GM19193 (cell line): ENCODE measurements around the gene TARS2.

Experiments used
- POLR2A ChIP-seq: IDR thresholded peaks from 4 replicates; pipeline ENCODE4 v1.6.1; 2011; ENCODE audit not compliant: insufficient read depth, insufficient read length; ENCODE audit errors: extremely low read depth

The TARS2 gene, protein sequence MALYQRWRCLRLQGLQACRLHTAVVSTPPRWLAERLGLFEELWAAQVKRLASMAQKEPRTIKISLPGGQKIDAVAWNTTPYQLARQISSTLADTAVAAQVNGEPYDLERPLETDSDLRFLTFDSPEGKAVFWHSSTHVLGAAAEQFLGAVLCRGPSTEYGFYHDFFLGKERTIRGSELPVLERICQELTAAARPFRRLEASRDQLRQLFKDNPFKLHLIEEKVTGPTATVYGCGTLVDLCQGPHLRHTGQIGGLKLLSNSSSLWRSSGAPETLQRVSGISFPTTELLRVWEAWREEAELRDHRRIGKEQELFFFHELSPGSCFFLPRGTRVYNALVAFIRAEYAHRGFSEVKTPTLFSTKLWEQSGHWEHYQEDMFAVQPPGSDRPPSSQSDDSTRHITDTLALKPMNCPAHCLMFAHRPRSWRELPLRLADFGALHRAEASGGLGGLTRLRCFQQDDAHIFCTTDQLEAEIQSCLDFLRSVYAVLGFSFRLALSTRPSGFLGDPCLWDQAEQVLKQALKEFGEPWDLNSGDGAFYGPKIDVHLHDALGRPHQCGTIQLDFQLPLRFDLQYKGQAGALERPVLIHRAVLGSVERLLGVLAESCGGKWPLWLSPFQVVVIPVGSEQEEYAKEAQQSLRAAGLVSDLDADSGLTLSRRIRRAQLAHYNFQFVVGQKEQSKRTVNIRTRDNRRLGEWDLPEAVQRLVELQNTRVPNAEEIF

DNA sequence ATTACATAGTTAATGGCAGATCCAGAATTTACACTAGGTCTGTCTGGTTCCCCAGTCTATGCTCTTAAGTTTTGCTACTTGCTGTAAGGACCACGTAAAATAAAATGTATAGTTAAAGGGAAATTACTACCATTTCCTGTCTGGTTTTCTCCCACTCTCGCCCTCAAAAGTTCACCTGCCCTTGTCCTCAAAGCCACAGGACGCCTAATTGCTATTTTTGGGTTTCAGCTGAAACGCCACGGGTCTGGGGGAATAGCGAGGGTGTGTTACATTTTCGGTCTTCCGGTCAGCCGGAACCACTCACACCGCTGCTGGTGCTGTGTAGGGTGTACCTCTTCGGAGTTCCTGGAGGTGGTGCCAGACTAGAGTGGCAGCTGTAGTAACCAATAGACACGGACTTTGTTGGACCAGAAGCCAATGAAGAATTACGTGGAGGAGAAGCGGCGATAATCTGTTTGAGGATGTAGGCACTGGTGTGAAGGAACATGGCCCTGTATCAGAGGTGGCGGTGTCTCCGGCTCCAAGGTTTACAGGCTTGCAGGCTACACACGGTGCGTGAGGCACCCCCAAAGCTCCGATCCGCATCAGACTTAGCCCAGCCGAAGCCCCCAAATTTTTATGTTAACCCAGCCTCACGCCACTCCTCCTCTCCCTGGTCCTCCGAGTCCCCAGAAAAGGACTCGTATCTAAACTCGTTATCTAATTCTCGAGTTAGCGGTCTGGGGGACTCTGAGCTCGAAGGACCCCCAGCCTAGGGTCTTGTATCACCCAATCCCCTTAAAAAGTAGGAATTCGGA, at the start of gene TARS2:
Gene TARS2, plus strand, starts transcription at position 454 of the 797 bp plus-strand sequence. Its CDS starts 32 bp downstream, at position 486.
- TF ChIP-seq POLR2A: peak; percentile 92

DNA sequence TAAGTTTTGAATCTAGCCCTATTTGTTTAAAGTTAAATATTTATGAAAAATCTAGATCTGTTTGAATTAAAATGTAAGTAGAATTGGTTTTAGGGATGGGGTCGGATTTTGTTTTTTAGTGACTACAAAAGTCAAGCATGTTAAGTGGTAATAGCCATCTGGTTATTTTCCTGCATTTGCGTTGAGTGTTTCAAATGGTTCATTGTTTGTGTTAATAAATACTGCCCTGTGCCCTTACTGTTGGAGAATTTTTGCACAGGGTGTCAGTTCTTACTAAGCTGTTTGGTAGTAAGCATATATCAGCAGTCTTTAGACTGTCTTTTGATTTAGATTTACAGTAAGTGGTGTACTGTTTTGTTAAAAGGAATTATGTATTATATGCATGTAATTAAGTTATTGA, 46.1 kb upstream of the TARS2 start:
- no peak for TF ChIP-seq POLR2A

DNA sequence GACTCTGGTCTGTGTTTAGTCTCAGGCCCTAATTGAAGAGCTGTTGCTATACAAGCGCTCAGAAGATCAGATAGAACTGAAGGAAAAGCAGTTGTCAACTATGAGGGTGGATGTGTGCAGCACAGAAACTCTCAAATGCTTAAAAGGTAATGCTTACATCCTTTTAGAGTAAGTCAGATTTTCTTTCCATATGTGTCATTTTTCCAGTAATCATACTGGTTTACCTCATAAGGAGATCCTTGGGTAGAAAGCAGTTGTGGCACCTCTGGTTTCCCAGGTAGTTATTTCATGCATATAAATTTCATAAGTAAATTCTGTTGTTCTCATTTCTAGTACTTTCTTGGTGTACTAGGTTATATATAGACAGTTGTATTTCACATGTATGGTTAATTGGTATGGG, 43.0 kb upstream of the TARS2 start:
- no peak for TF ChIP-seq POLR2A

DNA sequence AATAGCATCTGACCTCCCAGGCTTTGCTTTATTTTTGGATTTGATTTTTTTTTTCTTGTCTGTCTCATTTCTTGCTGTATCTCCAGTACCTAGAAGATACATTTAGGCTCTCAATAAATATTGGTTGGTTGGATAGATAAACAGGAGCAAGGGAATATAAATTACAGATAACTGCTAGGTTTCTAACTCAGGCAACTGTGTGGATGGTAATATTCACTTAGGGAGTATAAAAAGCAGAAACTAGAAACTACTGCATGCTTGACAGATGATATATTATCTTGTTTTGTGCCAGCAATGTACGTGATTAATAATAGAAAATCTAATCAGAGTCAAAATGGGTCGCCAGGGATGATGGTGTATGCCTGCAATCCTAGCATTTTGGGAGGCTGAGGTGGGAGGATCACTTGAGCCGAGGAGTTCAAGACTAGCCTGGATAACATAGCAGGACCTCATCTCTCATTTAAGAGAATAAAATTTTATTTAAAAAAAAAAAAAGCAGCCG, 31.0 kb upstream of the TARS2 start:
- no peak for TF ChIP-seq POLR2A

DNA sequence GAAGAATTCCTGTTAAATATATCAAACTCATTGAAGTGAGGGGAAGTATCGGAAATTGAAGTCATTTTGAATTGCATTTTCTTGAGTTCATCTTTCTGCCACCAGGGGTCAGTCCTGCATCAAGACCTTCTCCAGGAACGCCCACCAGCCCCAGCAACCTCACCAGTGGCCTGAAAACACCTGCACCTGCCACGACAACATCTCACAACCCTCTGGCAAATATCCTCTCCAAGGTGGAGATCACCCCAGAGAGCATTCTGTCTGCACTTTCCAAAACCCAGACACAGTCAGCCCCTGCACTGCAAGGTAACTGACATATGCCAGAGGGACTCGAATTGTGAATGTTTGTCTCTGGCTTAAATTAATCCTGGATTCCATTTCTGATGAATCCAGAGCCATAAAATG, 22.8 kb upstream of the TARS2 start:
- TF ChIP-seq POLR2A: no peak

DNA sequence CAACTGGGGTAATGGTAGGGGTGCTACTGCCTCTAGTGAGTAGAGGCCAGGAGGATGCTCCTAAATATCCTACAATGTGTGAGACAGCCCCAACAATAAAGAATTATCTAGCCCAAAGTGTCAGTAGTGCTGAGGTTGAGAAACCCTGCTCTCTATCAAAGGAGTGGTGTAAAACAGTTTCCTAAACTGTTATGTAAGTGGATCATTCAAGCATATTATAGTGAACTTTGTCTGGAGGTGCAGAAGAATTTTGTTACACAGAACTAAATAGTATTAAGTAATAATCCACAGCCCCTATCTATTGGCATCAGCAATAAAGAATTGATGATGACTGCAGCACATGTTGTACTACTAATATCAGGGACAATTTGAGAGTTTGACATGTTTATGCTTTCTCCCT, 20.3 kb upstream of the TARS2 start:
- no peak for TF ChIP-seq POLR2A

DNA sequence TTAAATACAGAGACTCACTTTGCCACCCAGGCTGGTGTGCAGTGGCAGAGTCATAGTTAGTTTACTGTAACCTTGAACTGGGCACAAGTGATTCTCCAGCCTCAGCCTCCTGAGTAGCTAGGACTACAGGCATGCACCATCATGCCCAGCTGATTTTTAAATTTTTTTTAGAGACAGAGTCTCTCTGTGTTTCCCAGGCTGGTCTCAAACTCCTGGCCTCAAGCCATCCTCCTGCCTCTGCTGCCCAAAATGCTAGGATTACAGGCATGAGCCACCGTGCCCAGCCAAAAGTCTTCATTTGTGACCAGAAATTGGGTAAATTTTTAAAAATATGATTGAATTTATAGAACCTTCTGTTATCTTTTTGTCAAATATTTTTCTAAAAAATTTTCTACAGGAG, 17.9 kb upstream of the TARS2 start:
- no peak for TF ChIP-seq POLR2A

DNA sequence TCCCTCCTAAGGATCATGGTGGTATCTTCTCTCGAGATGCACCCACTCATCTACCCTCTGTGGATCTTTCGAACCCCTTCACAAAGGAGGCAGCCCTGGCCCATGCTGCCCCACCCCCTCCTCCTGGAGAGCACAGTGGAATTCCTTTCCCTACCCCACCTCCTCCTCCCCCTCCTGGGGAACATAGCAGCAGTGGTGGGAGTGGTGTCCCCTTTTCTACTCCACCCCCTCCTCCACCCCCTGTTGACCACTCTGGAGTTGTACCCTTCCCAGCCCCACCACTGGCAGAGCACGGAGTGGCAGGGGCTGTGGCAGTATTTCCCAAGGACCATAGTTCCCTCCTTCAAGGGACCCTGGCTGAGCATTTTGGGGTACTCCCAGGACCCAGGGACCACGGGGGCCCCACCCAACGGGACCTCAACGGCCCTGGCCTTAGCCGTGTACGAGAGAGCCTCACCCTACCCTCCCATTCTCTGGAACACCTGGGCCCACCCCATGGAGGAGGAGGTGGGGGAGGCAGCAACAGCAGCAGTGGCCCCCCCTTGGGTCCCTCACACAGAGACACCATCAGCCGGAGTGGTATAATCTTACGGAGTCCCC, 14.5 kb upstream of the TARS2 start:
- TF ChIP-seq POLR2A: no peak

DNA sequence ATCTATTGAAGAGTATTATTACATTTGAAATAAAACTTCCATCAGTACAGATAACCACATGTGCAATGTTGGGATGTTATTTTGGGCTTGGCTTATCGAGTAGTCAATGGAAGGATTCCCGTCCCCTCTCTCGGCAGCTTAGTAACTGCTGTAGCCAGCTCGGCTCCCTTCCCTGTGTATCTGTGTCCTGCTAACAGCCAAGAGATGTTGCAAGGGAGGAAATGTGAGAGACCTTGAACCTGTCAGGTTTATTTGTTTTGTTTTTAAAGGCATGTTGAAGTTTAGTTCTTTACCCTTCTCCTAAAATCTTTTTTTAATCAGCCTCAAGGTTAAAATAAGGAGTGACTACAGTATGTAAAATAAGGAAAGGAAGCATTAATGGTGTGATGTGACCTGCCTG, 13.6 kb upstream of the TARS2 start:
- TF ChIP-seq POLR2A: no peak

DNA sequence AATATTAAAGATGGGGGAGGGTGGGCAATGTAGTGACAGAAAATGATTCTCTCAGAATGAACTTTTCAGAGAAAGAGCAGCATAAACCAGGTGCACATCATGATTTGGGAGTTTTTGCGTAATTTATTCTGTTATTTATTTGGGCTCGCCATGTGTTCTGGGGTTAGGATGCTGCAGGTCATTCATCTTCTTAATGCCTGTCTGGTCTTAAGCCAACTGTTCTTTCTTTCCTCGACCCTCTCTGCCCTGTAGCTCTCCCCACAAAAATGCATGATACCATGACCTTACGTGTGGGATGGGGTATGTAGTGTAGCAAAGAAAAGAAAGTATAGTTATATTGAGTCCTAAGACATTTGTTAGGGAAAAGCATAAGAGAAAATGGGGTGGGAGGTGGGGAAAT, 12.3 kb upstream of the TARS2 start:
- TF ChIP-seq POLR2A: no peak

DNA sequence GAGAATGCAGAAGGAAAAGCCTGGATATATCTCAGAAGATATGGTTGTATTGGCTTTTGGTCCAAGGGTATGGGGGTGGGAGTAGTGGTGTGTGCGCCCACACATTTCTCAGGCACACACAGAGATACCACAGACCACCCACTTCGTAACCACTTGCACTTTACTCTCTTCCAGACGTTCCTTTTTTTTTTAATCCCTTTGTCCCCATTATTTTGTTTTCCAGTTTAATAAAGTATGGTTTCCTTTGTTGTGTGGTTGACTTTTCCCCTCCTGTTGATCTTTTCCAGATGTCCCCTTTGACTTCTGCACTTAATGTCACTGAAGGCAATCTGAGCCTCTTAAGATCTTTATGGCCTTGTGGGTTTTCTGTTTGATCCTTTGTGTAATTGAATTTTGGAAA, 10.5 kb upstream of the TARS2 start:
- TF ChIP-seq POLR2A: no peak

DNA sequence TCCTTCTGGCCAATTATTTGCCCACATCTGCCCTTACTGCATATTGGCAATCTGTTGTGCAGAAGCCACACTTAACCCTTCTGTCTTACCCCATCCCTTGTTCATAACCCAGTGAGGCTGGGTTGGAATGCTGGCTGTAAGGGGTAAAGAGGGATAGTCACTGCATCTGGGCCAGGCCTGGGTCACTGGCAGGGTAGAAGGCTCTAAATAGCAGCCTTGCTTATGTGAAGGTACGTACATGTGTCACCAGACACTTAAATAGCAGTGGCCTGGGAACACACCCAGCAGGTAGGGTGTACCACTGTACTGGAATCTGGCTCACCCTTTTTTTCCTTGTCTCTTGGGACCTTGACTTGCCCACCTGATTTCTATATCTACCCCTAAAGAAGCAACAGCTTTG, 9.9 kb upstream of the TARS2 start:
- no peak for TF ChIP-seq POLR2A

DNA sequence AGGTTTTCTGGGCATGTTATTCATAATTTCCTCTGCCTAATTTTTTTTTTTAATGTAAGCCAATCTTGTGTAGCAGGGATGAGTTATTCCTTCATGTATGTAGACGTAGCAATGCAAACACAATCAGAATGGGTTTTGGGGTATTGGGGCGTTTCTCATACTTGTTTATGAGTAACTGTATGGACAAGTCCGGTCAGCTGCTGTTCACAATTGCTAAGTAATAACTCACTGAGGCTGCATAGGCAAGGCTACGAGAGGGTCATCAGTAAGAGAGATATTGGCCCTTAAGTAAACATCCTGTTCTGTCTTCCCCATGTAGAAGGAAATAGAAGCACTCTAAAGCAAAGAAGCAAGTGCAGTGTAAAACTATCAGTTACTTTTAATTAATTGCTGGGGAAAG, 9.5 kb upstream of the TARS2 start:
- TF ChIP-seq POLR2A: no peak

DNA sequence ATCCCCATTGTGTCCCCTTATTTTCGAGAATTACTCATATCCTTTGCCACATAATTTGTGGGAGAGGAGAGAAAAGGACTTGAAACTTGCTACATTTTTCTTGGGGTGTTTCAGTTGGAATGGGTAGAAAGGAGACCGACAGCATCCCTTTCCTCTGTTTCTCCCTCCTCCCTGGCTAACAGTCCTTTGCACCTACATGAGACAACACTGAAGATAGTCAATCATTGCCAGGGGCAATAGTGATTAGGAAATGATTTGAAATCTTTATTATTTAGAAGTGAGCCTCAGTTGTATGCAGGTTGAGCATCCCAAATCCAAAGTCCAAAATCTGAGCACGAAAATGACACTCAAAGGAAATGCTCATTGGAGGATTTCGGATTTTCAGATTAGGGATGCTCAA, 7.8 kb upstream of the TARS2 start:
- no peak for TF ChIP-seq POLR2A

DNA sequence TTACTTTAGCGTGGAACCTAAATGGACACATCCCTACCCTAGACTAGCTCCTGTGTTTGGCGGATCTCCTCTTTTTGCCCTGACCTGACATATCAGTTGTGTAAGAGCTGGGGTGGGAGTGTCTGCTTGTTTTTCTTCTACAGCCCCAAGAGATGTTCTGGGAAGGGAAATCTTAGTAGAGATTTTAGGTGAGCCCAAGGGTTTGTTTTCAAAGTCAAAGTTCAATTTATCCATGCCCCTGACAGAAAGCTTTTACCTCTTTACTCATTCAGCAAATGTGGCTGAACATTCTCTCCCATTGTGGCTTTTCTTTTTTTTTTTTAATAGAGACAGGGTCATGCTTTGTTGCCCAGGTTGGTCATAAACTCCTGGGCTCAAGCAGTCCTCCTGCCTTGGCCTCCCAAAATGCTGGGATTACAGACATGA, 7.3 kb upstream of the TARS2 start:
- TF ChIP-seq POLR2A: no peak
